NCI-H460 (cell line): Measurements from ENCODE around the gene SMURF1. TPM values are rescaled to one million over a fixed set of nuclear protein-coding genes. Genes with fewer than 3 reads are reported as not detected.

ENCODE experiments used
- DNase-seq: peaks from one replicate; pipeline ENCODE4 v3.0.0-alpha.2; 2016; ENCODE audit warnings: low read depth; ENCODE audit errors: extremely low read depth
- total RNA-seq: library from RNA; depleted of rRNA; stranded (reverse); fragments of >200 nt; shearing (Covaris generic); gene quantifications from 2 replicates; pipeline ENCODE4 v1.2.3, GENCODE V29; 2014

Gene SMURF1
- total RNA-seq, 1 experiment from 2014 or later: 26.4 TPM

DNA sequence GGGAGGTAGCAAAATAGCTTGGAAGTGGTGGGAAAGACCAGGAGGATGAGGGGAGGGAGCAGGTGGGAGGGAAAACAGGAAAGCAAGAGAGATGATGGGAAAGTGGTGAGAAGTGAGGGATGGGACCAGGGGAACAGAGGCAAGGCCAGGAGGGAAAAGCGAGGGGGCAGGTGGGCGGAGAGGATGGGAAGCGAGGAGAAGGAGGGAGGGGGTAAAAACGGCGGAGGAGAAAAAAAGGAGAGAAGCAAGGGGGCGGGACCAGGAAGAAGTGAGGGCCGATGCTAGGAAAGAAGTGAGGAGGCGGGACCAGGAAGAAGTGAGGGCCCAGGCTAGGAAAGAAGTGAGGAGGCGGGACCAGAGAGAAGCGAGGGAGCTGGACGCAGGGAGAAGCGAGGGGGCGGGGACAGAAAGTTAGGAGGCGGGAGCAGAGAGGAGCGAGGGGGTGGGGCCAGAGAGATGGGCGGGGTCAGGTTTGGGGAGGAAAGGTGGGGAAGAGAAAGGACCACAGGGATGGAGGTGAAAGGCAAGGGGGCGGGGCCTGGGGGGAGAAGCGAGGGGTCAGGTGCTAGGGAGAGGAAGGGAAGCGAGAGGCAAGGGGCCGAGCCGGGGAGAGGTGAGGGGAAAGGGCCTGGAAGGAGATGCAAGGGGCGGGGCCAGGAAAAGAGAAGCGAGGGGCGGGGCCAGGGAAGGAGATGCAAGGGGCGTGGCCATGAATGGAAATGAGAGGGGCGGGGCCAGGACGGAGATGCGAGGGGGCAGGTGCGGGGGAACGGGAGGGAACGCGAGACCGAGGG lies 984 bp downstream of the SMURF1 start:
- DNase-seq: peak; percentile 96

DNA sequence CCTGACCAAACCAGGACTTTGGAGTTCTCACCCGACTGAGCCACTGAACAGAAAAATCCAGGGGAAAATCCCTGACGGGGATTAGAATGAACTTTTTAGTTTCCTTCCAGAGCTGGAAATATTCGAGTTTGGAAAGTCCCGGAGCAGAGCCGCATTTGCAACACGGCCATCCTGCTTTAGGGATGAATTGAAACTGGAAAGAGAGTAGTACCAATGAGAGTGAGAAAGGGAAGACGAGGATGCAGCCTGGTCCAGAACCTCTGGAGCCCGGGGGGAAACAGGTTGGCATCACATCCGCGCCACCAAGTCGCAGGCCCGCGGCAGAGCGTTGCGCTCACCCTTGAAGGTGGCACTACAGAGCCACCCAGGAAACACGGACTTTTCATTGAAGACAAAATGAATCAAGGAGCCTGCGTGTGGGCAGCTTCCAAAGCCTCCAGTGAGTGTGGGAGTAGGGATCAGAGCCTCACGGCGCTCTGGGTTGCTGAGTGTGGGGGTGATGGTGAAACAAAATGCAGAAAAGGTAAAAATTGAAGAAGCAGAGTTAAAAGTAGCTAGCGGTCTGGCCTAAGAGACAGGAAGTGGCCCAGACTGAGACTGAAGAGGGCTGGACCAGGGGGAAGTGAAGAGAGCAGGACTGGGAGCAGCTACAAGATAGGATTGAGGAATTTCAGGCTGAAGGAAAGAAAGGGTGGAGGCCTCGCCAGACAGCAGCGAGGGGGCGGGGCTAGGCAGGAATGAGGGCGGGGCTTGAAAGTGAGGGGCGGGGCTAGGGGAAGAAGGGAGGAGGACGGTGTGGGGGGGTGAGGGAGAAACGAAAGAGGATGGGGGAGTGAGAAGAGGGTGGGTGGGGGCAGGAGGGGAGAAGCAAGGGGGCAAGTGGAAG lies 1.8 kb downstream of the SMURF1 start:
- peak; percentile 61 for DNase-seq

DNA sequence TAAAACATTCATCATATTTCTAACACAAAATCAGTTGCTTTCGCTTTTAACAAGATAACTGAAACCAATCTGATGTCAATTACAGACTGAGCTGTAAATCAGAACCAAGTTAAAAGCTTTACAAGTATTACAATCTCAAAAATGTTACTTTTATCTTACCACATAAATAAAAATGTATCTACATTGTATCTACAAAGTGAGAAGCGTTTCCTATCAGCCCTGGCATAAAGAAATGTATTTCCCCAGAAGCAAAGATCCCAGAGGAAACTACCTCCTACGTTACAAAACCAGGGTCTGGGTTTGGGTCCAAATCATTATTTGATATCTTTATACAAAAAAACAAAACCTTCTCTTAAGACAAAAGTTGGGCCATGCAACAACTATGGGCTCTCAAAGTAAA lies 2.6 kb downstream of the SMURF1 start:
- no peak for DNase-seq

DNA sequence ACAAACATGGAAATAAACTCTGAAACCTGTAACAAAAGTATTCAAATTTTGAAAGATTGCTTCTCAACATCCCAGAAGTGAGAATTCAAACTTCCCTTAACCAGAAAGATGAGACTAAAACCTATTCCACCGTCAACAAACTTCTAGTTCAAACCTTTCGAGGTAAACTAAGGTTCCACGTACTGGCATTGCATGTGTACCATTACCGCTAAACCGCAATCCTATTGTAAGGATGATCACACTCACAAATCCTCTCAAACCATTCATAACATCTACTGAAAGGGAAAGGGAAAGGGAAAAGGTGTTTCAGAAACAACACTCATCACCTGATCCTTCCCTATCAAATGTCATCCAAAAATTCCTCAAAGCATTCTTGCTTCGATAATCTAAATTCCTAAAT lies 3.1 kb downstream of the SMURF1 start:
- no peak for DNase-seq

DNA sequence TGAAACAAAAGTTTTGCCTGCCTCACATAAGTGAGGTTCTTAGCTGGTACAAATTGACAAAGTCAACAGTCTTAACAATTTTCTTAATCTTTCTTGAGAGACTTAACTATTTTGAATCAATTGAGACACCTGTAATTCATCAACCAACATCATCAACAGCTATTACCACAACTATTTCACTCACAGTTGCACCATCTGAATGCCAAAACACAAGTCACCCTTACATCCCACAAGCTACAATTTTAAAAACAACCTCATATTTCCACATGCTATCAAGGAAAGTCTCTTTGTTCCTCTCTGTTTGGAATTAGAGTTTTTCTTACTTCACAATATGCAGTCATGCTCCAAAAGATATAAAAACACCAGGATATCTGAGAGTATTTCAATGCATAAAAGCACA lies 4.9 kb downstream of the SMURF1 start:
- no peak for DNase-seq

DNA sequence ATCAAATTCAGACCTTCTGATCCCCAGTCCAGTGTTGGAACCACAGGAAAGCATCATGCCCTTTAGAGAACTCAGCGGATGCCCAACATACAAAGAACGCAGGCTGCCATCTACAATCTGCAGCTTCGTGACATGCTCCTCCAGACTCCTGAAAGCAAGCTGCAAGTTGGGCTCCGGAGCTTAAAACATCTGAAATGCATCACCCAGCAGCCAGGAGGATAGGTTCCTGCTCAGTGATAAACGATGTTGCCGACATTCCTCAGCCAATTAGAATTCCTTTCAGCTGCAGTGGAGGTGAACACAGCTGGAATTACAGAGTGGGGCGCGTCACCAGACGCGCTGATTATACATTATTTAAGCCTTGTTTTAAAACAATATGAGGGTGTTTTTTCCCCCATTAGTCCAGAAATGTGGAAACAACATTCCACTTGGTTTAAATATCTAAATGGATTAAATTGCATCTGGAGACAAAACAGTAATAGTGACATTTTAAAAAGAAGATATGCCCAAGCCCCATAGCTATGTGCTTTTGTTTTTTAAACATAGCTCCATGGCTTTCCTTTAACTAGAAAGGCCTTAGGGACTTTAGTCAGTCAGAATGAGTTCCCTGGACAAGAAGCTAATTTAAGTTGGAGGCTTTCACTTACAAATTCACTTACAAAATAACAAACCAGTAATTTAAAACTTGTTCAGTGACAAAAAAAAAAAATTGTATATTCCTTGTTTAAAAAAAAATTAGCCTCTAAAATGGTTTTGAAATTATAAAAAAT lies 6.3 kb downstream of the SMURF1 start:
- DNase-seq: no peak

DNA sequence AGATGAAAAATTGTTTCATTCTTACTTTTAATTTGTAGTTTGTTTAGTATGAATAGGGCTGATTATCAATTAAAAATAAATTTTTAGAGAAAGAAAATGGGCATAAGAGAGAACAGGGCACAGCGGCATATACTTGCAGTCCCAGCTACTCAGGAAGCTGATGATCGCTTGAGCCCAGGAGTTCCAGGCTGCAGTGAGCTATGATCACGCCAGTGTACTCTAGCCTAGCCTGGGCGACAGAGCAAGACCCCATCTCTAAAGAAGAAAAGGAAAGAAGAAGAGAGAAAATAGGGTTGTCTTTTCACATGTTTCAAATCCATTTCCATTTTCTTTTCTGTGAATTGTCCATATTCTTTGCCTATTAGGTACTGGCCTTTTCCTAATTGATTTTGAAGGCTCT lies 8.0 kb downstream of the SMURF1 start:
- no peak for DNase-seq

DNA sequence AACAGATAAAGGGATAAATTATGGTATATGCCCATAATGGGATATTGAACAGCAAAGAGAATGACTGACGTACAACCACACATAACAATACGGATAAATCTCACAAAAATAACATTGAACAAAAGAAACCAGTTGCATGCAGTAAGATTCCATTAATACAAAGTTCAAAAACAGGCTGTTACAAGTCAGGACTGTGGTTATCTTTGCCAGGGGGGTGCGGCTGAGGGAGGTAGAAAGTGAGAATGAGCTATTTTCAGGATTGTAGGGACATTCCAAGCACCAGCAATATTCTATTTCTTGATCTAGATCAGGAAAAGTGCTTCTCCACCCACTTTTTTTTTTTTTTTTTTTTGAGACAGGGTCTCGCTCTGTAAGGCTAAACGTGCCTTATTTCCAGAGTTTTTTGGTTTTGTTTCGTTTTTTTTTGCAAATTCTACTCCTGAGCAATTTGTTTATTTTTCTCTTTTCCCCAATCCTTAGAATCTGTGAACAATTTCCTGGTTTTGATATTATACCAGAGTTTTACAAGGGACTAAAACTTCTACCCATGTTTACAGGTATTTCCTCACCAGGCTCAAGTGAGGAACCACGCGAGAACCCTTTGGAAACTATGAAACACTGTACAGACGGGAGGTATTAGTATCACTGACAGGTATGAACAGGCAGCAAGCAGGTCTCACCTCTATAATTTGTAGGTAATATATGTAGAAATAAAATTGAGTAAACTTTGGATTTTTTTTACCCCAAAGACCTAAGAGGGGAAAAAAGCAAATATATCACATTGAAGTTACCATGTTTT lies 9.9 kb downstream of the SMURF1 start:
- DNase-seq: no peak

DNA sequence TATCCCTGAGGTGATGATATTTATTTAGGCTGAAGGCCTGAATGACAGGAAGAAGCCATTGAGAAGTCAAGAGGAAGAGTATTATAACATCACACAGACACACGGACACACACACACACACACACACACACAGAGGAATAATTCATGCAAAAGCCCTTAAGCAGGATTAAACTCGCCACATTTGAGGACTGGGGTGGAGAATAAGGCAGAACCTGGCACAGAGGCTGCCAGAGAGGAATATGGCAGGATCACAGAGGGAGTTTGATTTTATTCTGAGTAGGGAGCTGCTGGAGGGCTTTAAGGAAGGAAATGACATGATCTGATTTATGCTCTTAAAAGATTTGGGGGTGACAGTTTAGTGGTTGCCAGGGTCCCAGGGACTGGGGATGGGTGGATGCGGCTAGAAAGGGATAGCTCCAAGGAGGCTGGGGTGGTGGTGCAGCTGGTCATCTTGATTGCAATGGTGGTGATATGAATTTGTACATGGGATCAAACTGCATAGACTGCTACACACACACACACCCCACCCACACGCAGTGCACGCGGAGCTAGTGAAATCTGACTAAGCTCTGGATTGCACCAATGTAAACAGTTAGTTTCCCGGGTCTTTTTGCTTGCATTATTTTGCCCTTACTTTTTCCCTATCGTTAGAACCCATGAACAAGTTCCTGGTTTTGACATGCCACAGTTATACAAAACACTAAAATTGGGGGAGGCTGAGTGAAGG lies 11.2 kb downstream of the SMURF1 start:
- no peak for DNase-seq

DNA sequence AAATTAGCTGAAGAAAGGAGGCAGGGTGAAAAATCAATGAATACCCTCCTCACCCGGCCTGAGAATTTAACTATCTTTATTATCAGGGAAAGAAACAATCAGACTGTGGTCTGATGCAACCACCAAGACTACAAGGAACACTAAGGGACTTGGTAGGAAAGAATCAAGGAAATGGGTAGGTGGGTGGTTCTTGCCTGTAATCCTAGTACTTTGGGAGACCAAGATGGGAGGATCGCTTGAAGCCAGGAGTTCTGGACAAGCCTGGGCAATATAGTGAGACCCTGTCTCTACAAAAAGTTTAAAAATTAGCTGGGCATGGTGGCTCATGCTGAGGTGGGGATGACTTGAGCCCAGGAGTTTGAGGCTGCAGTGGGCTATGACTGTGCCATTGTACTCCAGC lies 12.6 kb downstream of the SMURF1 start:
- no peak for DNase-seq

DNA sequence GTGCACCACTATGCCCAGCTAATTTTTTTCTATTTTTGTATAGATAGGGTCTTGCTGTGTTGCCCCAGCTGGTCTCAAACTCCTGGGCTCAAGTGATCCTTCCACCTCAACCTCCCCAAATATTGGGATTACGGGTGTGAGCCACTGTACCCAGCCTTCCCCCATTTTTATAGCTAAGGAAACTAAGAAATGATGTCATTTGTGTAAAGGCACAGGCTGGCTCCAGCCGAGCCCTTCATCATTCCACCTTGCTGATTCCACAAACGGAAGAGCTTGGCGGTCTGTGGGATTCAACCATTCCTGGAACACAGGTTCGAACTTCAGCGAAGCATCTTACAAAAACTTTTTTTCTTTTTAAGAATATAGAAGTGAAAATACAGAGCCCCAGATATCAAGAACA lies 14.4 kb downstream of the SMURF1 start:
- no peak for DNase-seq

DNA sequence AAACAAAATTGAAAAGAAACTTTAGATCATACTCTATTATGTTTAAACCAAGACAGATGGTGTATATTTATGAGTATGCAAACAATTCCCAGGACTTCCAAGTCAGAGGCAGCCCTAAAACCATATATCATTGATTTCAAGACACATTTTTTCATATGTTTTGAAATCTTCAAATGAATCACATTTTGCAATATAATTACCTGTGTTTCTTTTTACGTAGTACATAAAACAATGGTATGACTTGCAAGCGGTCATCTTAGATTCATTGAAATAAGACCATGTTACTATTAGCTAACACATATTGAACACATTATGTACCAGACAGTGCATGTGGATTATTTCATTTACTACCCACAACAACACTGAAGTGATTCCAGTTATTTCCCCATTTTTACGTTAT lies 14.9 kb downstream of the SMURF1 start:
- no peak for DNase-seq

DNA sequence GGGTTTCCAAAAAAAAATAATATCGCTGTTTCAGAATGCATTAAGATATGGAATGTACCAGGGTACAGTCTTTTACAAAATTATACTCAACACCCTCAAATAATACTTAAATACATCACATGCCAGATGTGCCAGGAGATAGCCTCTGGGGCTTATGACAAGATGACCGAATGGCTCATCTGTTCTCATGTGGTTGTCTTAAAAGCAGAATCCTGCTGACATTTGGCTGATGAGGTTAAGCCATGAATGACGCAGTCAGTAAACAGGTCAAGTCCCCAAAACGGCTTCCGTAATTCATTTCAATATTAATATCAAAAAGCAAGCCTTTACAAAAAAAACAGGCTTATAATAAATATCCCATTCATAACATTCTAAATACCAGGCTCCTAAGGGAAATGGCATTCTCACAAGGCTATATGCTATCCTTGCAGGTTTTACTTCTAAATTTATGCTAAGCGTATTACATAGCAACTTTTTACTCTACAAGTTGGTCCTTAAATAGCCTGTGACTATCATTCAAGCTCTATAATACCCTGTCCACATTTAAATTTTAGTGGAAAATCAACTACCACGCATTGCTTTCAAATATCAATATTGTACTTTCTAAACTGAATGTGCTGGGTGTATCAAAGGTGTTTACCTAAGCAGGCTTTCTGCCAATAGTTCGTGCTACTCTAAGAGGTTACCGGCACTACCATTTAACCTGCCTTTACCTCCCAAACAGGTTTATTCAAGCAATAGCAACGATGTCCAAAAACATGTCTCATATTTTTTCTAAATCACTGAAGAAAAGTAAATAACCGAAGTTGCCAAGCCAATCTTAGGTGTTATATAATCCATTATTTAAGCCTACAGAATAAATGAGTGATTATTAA lies 15.6 kb downstream of the SMURF1 start:
- no peak for DNase-seq

DNA sequence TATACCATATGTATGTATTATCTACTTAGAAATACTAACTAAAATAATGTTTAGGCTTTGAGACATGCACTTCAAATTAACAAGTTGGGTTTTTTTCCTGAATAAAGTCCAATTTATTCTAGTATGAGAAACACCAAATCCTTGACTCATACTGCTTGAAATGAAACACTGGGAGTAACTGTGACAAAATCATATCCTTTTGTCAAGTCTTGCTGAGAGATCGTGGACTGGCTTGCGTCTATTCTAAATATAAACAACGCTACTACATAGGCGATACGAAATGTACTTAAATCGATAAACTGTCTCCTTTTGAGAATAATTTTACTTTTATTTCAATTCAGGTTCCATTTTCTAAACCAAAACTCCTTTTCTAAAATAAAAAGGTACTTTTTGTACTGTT lies 16.3 kb downstream of the SMURF1 start:
- no peak for DNase-seq

DNA sequence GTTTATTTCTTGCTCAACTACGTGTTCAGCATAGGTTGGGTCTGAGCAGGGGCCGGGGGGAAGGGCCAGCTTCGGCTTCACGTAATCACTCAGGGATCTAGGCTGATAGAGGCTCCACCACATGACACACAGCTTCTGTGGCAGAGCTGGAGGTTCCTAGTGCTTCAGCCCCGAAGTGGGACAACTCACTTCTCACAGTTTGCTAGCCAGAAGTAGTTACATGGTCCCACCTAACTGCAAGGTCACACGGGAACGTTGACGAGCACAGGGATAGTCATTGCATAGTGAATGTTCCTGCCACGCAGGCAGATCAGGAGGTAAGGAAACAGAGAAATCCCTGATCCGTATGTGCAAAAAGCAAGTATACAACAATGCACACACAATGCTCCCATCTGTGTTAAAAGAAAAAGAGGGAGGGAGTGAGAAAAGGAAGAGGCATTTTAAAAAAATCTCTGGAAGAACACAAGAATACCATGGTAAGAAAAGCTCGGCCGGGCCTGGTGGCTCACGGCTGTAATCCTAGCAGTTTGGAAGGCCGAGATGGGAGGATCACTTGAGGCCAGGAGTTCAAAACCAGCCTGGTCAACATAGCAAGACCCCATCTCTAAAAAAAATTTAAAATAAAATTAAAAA lies 16.9 kb downstream of the SMURF1 start:
- DNase-seq: peak; percentile 84

DNA sequence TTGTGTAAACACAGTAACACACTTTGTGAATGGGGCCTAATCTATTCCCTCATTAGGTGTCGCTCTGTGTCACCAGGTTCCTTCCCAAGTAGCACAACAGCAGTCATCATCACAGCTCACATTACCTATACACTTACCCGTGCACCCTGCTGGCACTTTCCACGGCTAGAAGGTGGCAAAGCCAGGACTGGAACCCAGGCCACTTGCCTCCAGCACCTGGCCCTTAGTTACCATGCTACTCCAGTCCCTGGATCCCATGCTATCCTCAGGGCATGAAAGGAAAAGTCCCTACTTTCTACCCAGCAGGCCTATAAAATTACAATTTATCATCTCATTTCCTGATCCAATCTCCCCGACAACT lies 18.4 kb downstream of the SMURF1 start:
- no peak for DNase-seq

DNA sequence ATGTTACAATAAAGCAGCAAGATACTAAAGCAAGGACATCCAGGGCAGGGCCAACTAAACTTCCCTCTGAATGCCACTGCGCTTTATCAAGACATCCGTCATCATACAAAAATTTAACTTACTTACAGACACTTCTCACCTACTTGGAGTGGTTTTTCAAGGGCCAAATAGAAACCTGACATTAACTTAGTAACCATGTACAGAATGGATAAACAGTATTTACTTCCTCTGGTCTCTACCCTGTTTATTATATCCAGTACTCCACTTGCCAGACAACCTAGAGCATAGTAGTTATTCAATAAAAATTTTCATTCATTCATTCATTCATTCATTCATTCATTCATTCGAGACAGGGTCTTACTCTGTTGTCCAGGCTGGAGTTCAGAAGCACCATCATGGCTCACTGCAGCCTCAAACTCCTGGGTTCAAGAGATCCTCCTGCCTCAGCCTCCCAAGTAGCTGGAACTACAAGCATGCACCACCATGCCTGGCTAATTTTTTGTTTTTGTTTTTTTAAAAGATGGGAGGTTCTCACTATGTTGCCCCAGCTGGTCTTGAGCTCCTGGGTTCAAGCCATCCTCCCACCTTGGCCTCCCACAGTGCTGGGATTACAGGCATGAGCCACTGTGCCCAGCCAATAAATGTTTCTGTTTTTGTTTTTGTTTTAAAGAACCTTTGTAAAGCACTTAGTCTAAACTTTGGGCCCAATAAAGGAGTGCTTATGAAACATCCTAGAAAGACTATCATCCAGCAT lies 19.0 kb downstream of the SMURF1 start:
- no peak for DNase-seq

DNA sequence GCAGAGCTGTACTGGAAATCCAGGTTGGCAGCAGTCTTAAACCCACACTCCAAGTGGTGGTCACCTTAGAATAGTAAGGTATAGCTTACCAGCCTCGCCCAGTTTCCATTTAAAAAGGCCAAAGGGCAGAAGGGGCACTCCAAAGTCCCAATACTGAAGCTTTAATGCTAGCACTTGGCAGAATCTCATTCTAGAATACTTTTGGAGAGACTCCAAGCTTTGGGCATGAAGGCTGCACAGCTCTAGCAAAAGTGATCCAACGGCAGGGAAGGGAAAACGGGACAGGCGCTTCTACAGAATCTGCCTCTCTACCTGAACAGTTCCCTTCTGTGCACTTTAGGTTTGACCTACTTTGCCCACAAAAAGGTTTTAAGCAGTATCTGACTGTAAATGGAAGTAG lies 19.7 kb downstream of the SMURF1 start:
- no peak for DNase-seq
